WI38 (cell line): ENCODE data around the gene WASF3.

Source experiments
- H3K4me3 ChIP-seq: 2 replicates; pipeline ENCODE4 v1.5.1; 2011; ENCODE audit warnings: low read depth, mild to moderate bottlenecking, control low read depth, low read length
- TF ChIP-seq, protein P1 (sequence below): IDR thresholded peaks from 2 replicates; pipeline ENCODE4 v1.5.1; 2012; ENCODE audit warnings: low read depth, mild to moderate bottlenecking, control low read depth, low read length

Gene WASF3

DNA sequence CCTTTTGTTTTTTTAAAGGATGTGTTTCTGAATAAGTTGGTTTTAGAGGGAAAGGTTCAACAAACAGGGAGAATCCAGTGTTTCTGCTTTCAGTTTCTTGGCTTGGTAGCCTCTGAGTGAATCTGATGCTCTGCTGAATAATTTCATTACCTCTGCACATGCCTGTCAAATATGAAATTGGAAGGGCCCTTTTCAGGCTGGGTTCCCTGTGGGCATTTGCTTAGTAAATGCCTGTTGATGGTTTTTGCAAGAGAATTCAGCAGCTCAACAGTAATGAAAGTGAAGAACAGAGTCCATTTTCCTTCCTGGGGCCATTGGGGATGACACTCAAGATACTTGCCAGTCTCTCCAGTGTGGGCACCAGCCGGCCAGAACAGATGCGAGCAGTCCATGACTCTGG, 128.8 kb downstream of the WASF3 start:
- TF ChIP-seq, protein P1, sequence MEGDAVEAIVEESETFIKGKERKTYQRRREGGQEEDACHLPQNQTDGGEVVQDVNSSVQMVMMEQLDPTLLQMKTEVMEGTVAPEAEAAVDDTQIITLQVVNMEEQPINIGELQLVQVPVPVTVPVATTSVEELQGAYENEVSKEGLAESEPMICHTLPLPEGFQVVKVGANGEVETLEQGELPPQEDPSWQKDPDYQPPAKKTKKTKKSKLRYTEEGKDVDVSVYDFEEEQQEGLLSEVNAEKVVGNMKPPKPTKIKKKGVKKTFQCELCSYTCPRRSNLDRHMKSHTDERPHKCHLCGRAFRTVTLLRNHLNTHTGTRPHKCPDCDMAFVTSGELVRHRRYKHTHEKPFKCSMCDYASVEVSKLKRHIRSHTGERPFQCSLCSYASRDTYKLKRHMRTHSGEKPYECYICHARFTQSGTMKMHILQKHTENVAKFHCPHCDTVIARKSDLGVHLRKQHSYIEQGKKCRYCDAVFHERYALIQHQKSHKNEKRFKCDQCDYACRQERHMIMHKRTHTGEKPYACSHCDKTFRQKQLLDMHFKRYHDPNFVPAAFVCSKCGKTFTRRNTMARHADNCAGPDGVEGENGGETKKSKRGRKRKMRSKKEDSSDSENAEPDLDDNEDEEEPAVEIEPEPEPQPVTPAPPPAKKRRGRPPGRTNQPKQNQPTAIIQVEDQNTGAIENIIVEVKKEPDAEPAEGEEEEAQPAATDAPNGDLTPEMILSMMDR: no peak
- H3K4me3 ChIP-seq: no peak overlapping the region

DNA sequence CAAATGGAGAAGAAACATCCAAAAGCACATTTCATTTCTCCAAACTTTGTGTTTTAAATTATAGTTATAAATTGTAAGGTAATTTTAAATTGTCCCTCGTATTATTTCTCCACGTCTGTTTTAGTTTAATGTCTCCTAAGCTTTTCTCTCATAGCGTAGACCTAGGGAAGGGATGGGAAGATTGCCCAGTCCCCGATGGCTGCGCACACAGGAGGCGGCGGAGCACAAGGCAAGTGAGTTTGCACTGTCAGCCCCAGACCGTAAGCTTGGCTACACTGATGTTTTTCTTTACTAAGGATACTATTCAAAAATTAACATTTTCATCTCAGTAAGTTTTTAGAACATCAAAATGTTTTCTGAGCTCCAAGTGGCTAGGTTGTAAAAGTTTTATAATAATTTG, 130.8 kb downstream of the WASF3 start:
- H3K4me3 ChIP-seq: no peak overlapping the region
- TF ChIP-seq, protein P1: no peak

DNA sequence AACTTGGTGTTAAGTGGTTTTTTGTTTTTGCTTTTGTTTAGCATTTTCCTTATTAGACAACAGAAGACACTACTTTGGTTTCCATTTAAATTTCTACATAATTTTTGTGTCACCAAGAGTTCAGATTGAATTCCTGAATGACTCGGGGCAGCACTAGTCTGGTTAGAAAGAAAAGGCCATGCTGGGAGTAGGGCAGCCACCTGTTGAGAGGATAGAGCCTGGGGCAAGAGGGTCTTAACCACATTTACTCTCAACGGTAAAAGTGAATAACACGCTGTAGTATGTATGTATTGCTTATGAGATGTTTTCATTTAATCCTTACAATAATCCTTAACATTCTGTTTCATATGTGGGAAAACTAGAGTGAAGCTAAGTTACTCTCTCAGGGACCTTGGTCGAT, 131.5 kb downstream of the WASF3 start:
- TF ChIP-seq, protein P1: no peak
- H3K4me3 ChIP-seq: no peak overlapping the region

DNA sequence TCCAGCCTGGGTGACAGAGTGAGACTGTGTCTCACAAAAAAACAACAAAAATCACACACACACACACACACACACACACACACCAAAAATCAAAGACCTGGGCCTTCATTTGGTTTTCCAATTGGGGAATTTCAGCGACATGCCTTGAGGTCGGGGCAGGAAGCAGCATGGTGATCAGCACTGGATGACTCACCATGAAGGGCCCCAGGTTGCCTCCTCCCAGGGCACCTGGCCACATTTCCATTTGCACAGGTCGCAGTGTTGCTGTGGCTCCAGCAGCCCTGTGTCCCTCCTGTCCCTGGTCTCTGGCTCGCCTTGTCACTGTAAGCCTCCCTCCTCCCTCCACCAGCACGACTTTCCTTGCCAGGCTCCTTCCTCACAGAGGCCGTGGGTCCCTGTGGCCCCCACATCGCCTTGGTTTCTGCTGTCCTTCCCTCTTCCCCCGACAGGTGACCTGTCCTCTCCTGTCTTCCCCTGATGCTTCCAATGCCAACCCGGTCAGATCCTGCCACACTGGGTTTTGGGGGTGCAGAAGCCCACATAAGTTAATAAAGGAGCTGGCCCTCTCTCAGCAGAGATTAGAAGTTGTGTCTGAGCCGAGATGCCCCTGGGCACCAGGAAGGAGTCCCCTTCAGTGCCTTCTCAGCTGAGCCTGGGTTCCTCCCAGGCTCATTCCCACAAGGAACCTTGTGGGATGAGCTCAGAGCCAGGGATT, 136.4 kb downstream of the WASF3 start:
- TF ChIP-seq, protein P1: no peak
- no peak overlapping the region for H3K4me3 ChIP-seq

DNA sequence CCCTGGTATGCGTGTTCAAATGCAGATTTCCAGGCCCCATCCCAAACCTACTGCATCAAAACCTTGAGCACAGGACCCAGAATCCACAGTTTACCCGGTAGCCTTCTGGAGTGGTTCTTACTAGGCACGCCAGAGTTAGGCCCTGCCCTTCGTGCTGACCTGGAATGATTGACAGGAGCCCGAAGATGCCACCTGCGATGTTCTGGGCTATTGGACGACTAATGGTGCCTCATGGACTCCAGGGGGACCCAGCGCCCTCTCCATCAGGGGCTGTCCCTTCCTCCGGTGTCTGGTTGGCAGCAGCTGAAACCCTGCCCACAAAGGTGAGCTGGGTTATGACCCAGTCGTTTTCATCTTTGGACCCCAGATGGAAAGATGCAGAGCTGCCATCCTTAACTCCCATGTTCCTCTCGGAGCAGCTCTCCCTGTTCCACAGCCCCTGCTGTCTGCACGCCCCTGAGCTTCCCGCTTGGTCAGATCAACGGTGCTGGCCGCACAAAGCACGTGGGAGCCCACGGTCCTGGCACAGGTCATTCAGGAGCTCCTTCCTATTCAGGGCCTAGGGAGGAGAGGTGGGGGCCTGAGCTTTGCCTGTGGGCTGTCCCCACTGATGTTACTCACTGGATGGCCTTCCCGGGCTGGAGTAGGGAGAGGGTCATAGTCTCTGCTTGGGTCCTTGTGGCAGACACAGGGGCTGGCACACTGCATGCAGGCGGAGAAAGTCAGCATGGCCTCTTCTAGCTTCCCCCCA, 137.3 kb downstream of the WASF3 start:
- H3K4me3 ChIP-seq: no peak overlapping the region
- TF ChIP-seq, protein P1: no peak

DNA sequence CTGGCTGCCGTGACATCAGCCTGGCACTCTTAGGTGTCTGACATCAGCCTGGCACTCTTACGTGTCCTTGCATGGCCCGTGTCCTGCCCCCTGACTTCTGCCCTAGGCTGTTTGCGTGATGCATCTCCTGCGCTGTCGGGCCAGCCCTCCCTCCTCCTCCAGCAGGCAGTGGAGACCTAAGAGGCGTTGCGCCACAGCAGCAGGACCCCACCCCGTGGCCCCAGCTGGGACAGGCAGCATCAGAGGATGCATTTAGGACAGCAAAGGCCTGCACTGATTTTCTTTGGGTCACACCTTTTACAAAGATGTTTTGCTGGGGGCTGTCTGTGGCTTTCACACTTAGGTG, 137.8 kb downstream of the WASF3 start:
- TF ChIP-seq, protein P1: no peak
- H3K4me3 ChIP-seq: no peak overlapping the region

DNA sequence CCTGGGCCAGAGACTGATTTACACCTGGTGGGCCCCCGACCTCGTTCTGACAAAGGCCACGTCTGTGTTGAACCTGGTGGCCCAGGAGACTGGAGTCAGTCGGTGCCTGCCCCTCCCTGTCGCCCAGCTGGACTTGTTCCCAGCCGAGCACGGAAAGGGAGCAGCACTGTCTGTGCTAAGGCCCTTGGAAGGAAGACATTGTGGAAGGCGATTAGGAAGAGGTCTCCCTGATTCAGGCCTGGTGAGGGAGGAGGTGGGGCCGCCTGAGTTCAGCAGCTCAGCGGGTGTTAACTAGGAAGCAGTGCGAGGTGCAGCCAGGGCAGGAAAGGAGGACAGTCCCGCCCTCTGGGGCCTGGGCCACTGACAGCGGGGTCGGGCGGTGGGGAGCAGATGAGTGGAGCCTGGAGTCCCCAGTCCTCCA, 138.4 kb downstream of the WASF3 start:
- no peak overlapping the region for H3K4me3 ChIP-seq
- TF ChIP-seq, protein P1: no peak
